ENCODE data around the gene TBXAS1.

GRCh38 chr7:139995017-139995915 lies 166.2 kb downstream of the TBXAS1 start:
- no peak for TF ChIP-seq PREB (CRISPR knock-in tag; IDR thresholded peaks at IDR 0.05; ENCODE audit: borderline replicate concordance)
- TF ChIP-seq E2F1 (CRISPR knock-in tag; IDR thresholded peaks at IDR 0.05), result no peak
- no peak for TF ChIP-seq CTCF (IDR thresholded peaks at IDR 0.05)
- TF ChIP-seq PRDM15 (CRISPR knock-in tag; IDR thresholded peaks at IDR 0.05), result no peak
- TF ChIP-seq ZNF425 (CRISPR knock-in tag; conservative IDR thresholded peaks at IDR 0.05), result no peak
- no peak for TF ChIP-seq SP1 (CRISPR knock-in tag; conservative IDR thresholded peaks at IDR 0.05)
- no peak for TF ChIP-seq NR3C1 (CRISPR knock-in tag; conservative IDR thresholded peaks at IDR 0.05; ENCODE audit: low read depth)
- no peak for TF ChIP-seq ESRRA (CRISPR knock-in tag; IDR thresholded peaks at IDR 0.05; ENCODE audit: borderline replicate concordance)
- TF ChIP-seq TEAD1 (CRISPR knock-in tag; IDR thresholded peaks at IDR 0.05), result no peak
- TF ChIP-seq USF1 (CRISPR knock-in tag; IDR thresholded peaks at IDR 0.05), result no peak
- TF ChIP-seq ATF2 (CRISPR knock-in tag; IDR thresholded peaks at IDR 0.05; ENCODE audit: borderline replicate concordance, low read depth), result no peak
- no peak for TF ChIP-seq ZNF263 (CRISPR knock-in tag; IDR thresholded peaks at IDR 0.05; ENCODE audit: low read depth)
- no peak for TF ChIP-seq ATF3 (CRISPR knock-in tag; conservative IDR thresholded peaks at IDR 0.05)
- no peak for TF ChIP-seq MAX (CRISPR knock-in tag; IDR thresholded peaks at IDR 0.05)

Data from WTC11 (cell line).